ENCODE measurements around the gene TMCC1.

Gene TMCC1

GRCh38 chr3:129934234-129935123 is 41.0 kb upstream of the TMCC1 start:
- peak; percentile 82 for ATAC-seq
- no peak for TF ChIP-seq ZC3H10 (CRISPR knock-in tag; IDR thresholded peaks at IDR 0.05)
- no peak for TF ChIP-seq POU6F1 (CRISPR knock-in tag; IDR thresholded peaks at IDR 0.05; ENCODE audit: borderline replicate concordance, low read depth)
- no peak for TF ChIP-seq ISL1 (CRISPR knock-in tag; IDR thresholded peaks at IDR 0.05)
- no peak for TF ChIP-seq BACH2 (CRISPR knock-in tag; IDR thresholded peaks at IDR 0.05; ENCODE audit: borderline replicate concordance)
- no peak for TF ChIP-seq ZNF565 (CRISPR knock-in tag; conservative IDR thresholded peaks at IDR 0.05; ENCODE audit: low read depth)
- no peak for TF ChIP-seq PPARA (CRISPR knock-in tag; IDR thresholded peaks at IDR 0.05; ENCODE audit: borderline replicate concordance)
- TF ChIP-seq PATZ1 (CRISPR knock-in tag; IDR thresholded peaks at IDR 0.05; ENCODE audit: borderline replicate concordance), result no peak
- no peak for TF ChIP-seq CREB5 (CRISPR knock-in tag; IDR thresholded peaks at IDR 0.05; ENCODE audit: low read depth)
- TF ChIP-seq TOX (CRISPR knock-in tag; IDR thresholded peaks at IDR 0.05; ENCODE audit: borderline replicate concordance), result no peak
- TF ChIP-seq ZFP3 (CRISPR knock-in tag; IDR thresholded peaks at IDR 0.05), result no peak
- TF ChIP-seq ZNF70 (CRISPR knock-in tag; IDR thresholded peaks at IDR 0.05), result no peak
- no peak for TF ChIP-seq TCF4 (CRISPR knock-in tag; IDR thresholded peaks at IDR 0.05; ENCODE audit: borderline replicate concordance)
- TF ChIP-seq ZNF8 (CRISPR knock-in tag; IDR thresholded peaks at IDR 0.05), result no peak
- TF ChIP-seq ARNTL (CRISPR knock-in tag; IDR thresholded peaks at IDR 0.05; ENCODE audit: borderline replicate concordance, low read depth), result no peak
- TF ChIP-seq ZFP30 (CRISPR knock-in tag; IDR thresholded peaks at IDR 0.05), result no peak
- TF ChIP-seq GLIS3 (CRISPR knock-in tag; IDR thresholded peaks at IDR 0.05), result no peak
- TF ChIP-seq ESRRG (CRISPR knock-in tag; IDR thresholded peaks at IDR 0.05), result no peak
- no peak for TF ChIP-seq CSDC2 (CRISPR knock-in tag; IDR thresholded peaks at IDR 0.05)
- TF ChIP-seq SNAI2 (CRISPR knock-in tag; IDR thresholded peaks at IDR 0.05), result no peak
- TF ChIP-seq RARB (CRISPR knock-in tag; IDR thresholded peaks at IDR 0.05), result no peak

GRCh38 chr3:129933471-129933870 is 40.0 kb upstream of the TMCC1 start:
- ATAC-seq, result no peak

GRCh38 chr3:129929383-129929782 is 35.9 kb upstream of the TMCC1 start:
- TF ChIP-seq TSHZ2 (CRISPR knock-in tag; IDR thresholded peaks at IDR 0.05) (no peak), ZNF70 (CRISPR knock-in tag; IDR thresholded peaks at IDR 0.05) (no peak)
- ATAC-seq, result no peak

More at GRCh38 chr3:129933471-129933870, 40.0 kb upstream of the TMCC1 start:
- TF ChIP-seq TCF4 (CRISPR knock-in tag; IDR thresholded peaks at IDR 0.05; ENCODE audit: borderline replicate concordance) (no peak), POU6F1 (CRISPR knock-in tag; IDR thresholded peaks at IDR 0.05; ENCODE audit: borderline replicate concordance, low read depth) (no peak)
